Neural cell (in vitro differentiated cells): Measurements from ENCODE around the gene CTNNBL1. TPM values are rescaled to one million over a fixed set of nuclear protein-coding genes. Genes with fewer than 3 reads are reported as not detected.

Experiments used
- H2AFZ ChIP-seq: fragments of 200-600, 300-800 bp; sonication (generic), shearing (Covaris generic); 2 replicates; pipeline ENCODE4 v1.6.0; 2014; ENCODE audit warnings: low read depth, mild to moderate bottlenecking, antibody characterized with exemption, low read length, moderate library complexity
- H3F3A ChIP-seq: fragments of 200-600 bp; shearing (Covaris generic); 2 replicates; pipeline ENCODE4 v1.6.1; 2016; ENCODE audit warnings: mild to moderate bottlenecking, moderate library complexity, mixed read lengths, antibody characterized with exemption, low read length; ENCODE audit not compliant: insufficient read depth, poor library complexity, severe bottlenecking
- H3K27ac ChIP-seq: fragments of 200-600, 300-800 bp; sonication (generic), shearing (Covaris generic); 2 replicates; pipeline ENCODE4 v1.5.1; 2014; ENCODE audit warnings: mild to moderate bottlenecking, low read length, moderate library complexity
- H3K27me3 ChIP-seq: fragments of 300-800, 200-600 bp; sonication (generic), shearing (Covaris generic); 2 replicates; pipeline ENCODE4 v1.6.0; 2014; ENCODE audit warnings: mild to moderate bottlenecking, low read depth, low read length, moderate library complexity; ENCODE audit not compliant: insufficient read depth
- H3K36me3 ChIP-seq: fragments of 300-800, 200-600 bp; sonication (generic), shearing (Covaris generic); 2 replicates; pipeline ENCODE4 v1.5.1; 2014; ENCODE audit warnings: mild to moderate bottlenecking, antibody characterized with exemption, low read length, moderate library complexity; ENCODE audit not compliant: insufficient read depth
- H3K4me2 ChIP-seq: fragments of 300-800, 200-600 bp; sonication (generic), shearing (Covaris generic); 2 replicates; pipeline ENCODE4 v1.6.0; 2014; ENCODE audit warnings: mild to moderate bottlenecking, low read length
- H3K4me3 ChIP-seq: fragments of 300-800, 200-600 bp; sonication (generic), shearing (Covaris generic); 2 replicates; pipeline ENCODE4 v1.5.1; 2014; ENCODE audit warnings: mild to moderate bottlenecking, low read length, moderate library complexity
- H3K79me2 ChIP-seq: fragments of 200-600 bp; shearing (Covaris generic); replicated peaks from 2 replicates; pipeline ENCODE4 v1.6.0; 2014; ENCODE audit warnings: mild to moderate bottlenecking, low read length, moderate library complexity; ENCODE audit not compliant: insufficient read depth
- H3K9ac ChIP-seq: fragments of 300-800, 200-600 bp; sonication (generic), shearing (Covaris generic); 2 replicates; pipeline ENCODE4 v1.6.1; 2016; ENCODE audit warnings: mild to moderate bottlenecking, low read length, mixed read lengths
- H3K9me2 ChIP-seq: fragments of 200-600 bp; shearing (Covaris generic); 2 replicates; pipeline ENCODE4 v1.6.1; 2016; ENCODE audit warnings: mild to moderate bottlenecking, low read length, mixed read lengths; ENCODE audit not compliant: insufficient read depth
- H3K9me3 ChIP-seq: fragments of 200-600, 300-800 bp; sonication (generic), shearing (Covaris generic); 2 replicates; pipeline ENCODE4 v1.6.1; 2016; ENCODE audit warnings: mild to moderate bottlenecking, mixed run types, low read length, moderate library complexity, mixed read lengths
- H4K20me1 ChIP-seq: fragments of 200-600 bp; shearing (Covaris generic); 2 replicates; pipeline ENCODE4 v1.6.1; 2016; ENCODE audit warnings: mild to moderate bottlenecking, mixed run types; ENCODE audit not compliant: insufficient read depth
- CTCF ChIP-seq: fragments of 450-650 bp; IDR thresholded peaks from 2 replicates; pipeline ENCODE4 v1.5.1; 2014; ENCODE audit warnings: antibody characterized with exemption, mild to moderate bottlenecking, moderate library complexity; ENCODE audit not compliant: poor library complexity, severe bottlenecking
- EZH2 ChIP-seq: fragments of 200-600, 300-800 bp; shearing (Covaris generic), sonication (generic); IDR thresholded peaks from 2 replicates; pipeline ENCODE4 v1.6.1; 2014; ENCODE audit warnings: antibody characterized with exemption, low read length, borderline replicate concordance, mild to moderate bottlenecking; ENCODE audit not compliant: insufficient read depth, poor library complexity, severe bottlenecking
- POLR2AphosphoS5 ChIP-seq: IDR thresholded peaks from 2 replicates; pipeline ENCODE4 v1.6.1; 2012
- RAD21 ChIP-seq: fragments of 450-650 bp; conservative IDR thresholded peaks from 2 replicates; pipeline ENCODE4 v1.6.1; 2014; ENCODE audit warnings: antibody characterized with exemption, mild to moderate bottlenecking, moderate library complexity
- SMC3 ChIP-seq: fragments of 450-650 bp; conservative IDR thresholded peaks from 2 replicates; pipeline ENCODE4 v1.6.1; 2014; ENCODE audit warnings: antibody characterized with exemption, mild to moderate bottlenecking, moderate library complexity; ENCODE audit not compliant: poor library complexity
- TAF1 ChIP-seq: IDR thresholded peaks from 2 replicates; pipeline ENCODE4 v1.6.1; 2012; ENCODE audit warnings: low read depth
- polyA plus RNA-seq: library from polyadenylated mRNA; depleted of rRNA; stranded (reverse); fragments of >200 nt; gene quantifications from 2 replicates; pipeline ENCODE4 v1.2.3, GENCODE V29; 2014
- TF ChIP-seq, protein P1 (sequence below): IDR thresholded peaks from 2 replicates; pipeline ENCODE4 v1.6.1; 2012; ENCODE audit warnings: borderline replicate concordance

The CTNNBL1 gene
- polyA plus RNA-seq, 1 donor from 2014 or later, result 32.6 TPM

- Histone ChIP-seq H3K4me3 (no peak overlapping the region), H3K36me3 (no peaks in the 10 kb centered on the region), H4K20me1 (no peaks in the 10 kb centered on the region), H3K9ac (no peak overlapping the region), H3K79me2 (no peaks in the 10 kb centered on the region), H3K9me3 (no peaks in the 10 kb centered on the region), H2AFZ (no peak overlapping the region), H3F3A (no peaks in the 10 kb centered on the region), H3K4me2 (no peak overlapping the region), H3K9me2 (no peaks in the 10 kb centered on the region), H3K27me3 (no peaks in the 10 kb centered on the region), H3K27ac (no peak overlapping the region)
- TF ChIP-seq, protein P1, sequence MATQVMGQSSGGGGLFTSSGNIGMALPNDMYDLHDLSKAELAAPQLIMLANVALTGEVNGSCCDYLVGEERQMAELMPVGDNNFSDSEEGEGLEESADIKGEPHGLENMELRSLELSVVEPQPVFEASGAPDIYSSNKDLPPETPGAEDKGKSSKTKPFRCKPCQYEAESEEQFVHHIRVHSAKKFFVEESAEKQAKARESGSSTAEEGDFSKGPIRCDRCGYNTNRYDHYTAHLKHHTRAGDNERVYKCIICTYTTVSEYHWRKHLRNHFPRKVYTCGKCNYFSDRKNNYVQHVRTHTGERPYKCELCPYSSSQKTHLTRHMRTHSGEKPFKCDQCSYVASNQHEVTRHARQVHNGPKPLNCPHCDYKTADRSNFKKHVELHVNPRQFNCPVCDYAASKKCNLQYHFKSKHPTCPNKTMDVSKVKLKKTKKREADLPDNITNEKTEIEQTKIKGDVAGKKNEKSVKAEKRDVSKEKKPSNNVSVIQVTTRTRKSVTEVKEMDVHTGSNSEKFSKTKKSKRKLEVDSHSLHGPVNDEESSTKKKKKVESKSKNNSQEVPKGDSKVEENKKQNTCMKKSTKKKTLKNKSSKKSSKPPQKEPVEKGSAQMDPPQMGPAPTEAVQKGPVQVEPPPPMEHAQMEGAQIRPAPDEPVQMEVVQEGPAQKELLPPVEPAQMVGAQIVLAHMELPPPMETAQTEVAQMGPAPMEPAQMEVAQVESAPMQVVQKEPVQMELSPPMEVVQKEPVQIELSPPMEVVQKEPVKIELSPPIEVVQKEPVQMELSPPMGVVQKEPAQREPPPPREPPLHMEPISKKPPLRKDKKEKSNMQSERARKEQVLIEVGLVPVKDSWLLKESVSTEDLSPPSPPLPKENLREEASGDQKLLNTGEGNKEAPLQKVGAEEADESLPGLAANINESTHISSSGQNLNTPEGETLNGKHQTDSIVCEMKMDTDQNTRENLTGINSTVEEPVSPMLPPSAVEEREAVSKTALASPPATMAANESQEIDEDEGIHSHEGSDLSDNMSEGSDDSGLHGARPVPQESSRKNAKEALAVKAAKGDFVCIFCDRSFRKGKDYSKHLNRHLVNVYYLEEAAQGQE, result no peak
- no peak for TF ChIP-seq SMC3
- TF ChIP-seq CTCF, result no peak
- no peak for TF ChIP-seq TAF1
- TF ChIP-seq EZH2, result no peak
- TF ChIP-seq POLR2AphosphoS5, result no peak
Observed at GRCh38 chr20:37804584-37805566, 111.0 kb downstream of the CTNNBL1 start.

DNA sequence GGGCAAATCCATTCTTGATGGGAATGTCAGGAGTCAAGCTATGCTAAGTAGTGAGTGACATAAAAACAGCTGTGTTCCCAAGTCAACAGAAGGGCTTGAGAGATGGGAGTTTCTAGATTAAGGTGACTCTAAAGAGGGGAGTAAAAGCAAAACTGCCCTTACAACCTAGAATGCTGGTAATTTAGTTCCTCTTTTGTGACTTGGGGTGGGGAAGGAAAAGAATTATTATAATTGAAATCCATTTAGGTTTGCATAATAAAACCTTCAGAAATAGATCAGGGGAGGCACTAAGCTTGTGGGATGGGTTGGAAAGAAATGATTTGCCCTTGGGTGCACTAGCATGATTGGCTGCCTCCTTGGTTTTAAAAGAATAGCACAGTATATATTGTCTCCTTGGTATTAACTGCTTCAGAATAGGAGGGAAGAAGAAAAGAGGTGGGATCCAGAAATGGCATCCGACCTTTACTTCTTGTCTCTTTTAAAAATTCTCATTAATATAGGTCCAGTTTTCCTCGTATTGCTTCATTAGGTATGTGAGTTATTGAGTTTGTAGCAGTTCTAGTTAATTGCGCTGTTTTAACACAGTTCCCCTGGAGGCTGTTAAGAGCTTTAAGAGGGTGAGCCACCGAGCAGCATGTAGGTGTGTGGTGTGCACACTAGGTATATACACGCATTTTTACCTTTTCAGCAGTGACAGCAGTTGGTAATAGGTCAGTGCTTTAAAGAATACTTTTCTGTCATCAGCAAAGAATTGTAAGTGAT lies 113.8 kb downstream of the CTNNBL1 start:
- Histone ChIP-seq H3K9me3 (no peaks in the 10 kb centered on the region), H3K4me3 (no peak overlapping the region), H3K79me2 (no peaks in the 10 kb centered on the region), H4K20me1 (no peaks in the 10 kb centered on the region), H3K4me2 (no peak overlapping the region), H3K27me3 (no peaks in the 10 kb centered on the region), H3F3A (no peaks in the 10 kb centered on the region), H2AFZ (no peak overlapping the region), H3K36me3 (no peaks in the 10 kb centered on the region), H3K27ac (no peak overlapping the region), H3K9me2 (no peaks in the 10 kb centered on the region), H3K9ac (no peak overlapping the region)
- TF ChIP-seq CTCF (no peak), RAD21 (no peak)
